Occipital lobe (tissue), 2 donors: ENCODE data around the gene SMIM29. TPM values are rescaled to one million over a fixed set of nuclear protein-coding genes. Genes with fewer than 3 reads are reported as not detected.
A peak's percentile ranks its signal among the peaks of the same experiment; 100 is the strongest.

Experiments
- DNase-seq: peaks from one replicate; lab custom pipeline; 2025; lab: John Stamatoyannopoulos, UW
- total RNA-seq: library from RNA; depleted of rRNA; stranded (reverse); fragments of >200 nt; gene quantifications from one replicate; pipeline ENCODE4 v1.2.3, GENCODE V29; 2014

SMIM29 gene
- total RNA-seq, 1 donor from 2014 or later, result 18.7 TPM

GRCh38 chr6:34226731-34227586, 21.8 kb downstream of the SMIM29 start:
- no peak for DNase-seq

- no peak for DNase-seq
Observed at GRCh38 chr6:34226066-34226465, 22.7 kb downstream of the SMIM29 start.

DNA sequence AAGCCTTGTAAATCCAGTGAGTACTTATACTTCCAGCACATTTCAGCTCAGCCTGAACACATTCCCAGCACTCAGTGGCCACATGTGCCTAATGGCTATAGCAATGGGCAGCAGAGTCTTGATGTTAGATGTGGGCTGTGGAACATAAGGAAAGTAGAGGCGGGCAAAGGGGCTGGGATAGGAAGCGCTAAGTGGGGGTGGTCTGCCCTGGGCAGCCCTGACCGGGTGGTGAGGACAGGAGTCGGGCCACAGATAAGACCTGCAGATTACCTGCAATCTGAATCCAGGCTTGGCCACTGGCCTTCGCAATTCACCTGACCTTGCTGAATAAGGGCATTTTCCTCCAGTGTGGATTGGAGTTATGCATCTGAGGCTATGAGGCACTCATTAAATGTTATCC, 23.3 kb downstream of the SMIM29 start:
- DNase-seq, result no peak

DNA sequence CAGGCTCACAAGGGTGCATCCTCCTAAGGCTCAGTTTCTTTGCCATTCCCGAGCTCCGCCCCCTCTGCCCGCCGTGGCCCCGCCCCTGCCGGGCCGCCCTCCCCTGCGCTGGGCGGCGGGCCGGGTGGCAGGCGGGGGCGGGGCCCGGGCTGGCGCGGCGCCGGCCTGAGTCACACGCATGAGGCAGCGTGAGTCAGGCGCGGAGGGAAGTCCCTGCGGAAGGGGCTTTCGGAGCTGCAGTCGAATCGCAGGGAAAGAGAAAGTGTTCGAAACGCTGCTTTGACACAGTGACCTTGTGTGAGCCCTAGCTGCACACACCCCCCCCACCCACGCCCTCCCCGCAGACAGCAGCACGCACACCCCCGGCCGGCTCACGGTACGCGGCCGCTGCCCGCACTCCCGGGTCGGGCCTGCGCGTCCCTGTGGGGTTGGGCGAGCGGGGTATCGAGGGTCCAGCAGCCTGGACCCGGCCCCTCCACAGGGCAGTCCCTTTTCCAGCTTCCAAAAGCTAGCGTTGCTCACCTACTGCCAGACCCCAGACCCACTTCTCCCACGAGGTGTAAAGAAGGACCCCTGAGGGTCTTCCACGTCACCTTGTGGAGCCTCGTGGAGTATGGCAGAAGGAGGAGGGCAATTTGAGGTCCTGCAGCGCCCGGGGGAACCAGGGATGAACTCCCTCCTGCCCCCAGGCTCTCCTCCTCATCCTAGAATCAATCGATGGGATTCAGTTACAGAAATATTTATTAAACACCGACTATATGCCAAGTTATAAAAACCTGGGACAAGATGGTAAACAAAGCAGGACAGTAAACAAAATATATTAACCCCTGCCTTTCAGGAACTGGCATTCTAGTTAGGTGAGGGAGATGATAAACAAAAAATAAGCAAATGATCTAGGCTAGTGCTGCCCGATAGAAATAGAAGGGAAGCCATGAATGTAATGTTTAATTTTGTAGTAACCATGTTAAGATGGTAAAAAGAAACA, 24.6 kb downstream of the SMIM29 start:
- peak; percentile 88 for DNase-seq

DNA sequence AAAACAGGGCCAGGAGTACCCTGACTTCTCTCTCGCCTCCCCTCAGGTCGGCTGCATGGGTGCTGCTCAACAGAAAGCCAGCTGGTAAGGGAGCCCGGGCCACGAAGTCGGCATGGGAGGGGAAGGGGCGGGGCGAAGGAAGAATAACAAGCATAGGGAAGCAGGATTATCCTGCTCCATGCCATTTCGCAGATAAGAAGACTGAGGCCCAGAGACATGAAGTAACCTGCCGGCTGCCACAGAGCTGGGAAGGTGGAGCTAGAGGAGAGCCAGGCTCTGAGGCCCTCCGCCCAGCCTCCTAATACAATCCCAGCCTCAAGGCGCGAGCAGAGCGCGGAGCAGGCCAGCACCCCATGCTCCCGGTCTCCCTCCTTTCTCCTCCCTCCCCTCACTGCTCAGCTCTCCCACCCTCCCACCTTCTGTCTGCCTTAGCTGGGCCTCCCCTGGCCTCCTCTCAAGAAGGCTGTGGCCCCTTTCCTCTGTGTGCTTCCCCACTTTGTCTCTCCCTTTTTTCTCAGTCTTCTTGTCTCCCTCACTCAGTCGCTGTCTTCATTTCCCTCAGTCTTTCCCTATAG, 25.3 kb downstream of the SMIM29 start:
- no peak for DNase-seq

- DNase-seq, result no peak
Observed at GRCh38 chr6:34218691-34219090, 30.1 kb downstream of the SMIM29 start.

GRCh38 chr6:34213772-34214171, 35.0 kb downstream of the SMIM29 start:
- no peak for DNase-seq

DNA sequence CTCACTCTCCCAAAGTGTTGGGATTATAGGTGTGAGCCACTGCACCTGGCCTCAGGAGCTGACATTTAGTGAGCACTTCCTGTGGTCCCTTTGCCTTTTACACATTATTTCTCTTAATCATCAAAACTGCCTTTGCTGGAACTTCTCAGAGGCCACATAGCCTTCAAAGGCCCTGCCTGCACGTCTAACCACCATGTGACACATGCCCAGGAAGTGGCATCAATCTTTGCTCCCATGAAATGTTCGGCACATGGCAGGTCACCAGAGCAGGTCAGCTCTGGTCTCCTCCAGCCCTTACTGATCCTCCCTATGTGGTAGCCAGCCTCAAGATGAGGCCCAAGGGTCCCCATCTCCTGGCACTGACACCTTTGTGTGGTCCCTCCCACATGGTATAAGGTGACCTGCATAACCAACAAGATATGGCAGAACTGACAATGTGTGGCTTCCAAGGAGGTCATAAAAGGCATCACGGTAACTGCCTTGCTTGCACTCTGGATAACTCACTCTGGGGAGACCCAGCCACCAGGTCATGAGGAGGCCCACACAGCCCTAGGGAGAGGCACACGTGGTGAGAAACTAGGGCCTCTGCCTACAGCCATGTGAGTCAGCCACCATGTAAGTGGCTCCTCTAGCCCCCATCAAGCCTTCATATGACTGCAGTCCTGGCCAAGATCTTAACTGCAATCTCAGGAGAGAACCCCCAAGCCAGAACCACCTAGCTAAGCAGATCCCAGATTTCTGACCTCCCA, 40.9 kb downstream of the SMIM29 start:
- no peak for DNase-seq

DNA sequence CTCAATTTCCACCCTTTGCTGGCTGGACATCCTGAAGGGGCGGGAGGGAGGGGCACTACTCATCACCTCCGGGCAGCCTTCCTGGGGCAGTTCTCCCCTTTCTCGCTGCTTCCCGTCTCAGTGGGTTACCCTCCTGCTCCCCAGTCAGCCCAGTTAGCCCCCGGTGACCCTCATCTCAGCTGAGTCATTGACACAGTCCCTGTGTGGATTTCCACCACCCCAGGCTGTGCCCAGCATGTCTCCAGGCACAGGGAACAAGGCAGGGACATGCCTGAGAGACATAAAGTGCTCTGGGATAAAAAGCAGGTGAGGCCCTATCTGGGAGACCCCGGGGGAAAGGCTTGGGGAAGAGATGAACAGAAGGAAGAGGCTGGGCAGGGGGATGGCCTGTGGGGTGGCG, 42.1 kb downstream of the SMIM29 start:
- no peak for DNase-seq

GRCh38 chr6:34205916-34206315, 42.9 kb downstream of the SMIM29 start:
- no peak for DNase-seq

DNA sequence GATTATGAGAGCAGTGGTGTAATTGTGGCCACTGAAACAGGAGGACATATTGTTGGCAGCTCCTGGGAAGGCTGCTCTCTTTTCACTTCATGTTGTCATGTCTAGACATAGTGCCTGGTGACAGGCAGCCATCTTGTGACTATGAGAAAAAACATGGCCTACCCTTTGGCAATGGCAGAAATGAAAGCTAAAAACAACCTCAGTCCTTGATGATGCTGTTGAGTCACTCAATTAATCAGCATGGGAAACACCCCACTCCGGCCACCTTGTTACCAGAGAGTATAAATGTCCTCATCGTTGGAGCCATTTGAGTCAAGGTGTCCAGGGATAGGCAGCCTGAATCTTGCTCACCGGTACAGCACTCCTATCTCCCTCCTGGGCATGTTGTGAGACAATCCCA, 43.3 kb downstream of the SMIM29 start:
- no peak for DNase-seq

GRCh38 chr6:34204693-34205092, 44.1 kb downstream of the SMIM29 start:
- no peak for DNase-seq

DNA sequence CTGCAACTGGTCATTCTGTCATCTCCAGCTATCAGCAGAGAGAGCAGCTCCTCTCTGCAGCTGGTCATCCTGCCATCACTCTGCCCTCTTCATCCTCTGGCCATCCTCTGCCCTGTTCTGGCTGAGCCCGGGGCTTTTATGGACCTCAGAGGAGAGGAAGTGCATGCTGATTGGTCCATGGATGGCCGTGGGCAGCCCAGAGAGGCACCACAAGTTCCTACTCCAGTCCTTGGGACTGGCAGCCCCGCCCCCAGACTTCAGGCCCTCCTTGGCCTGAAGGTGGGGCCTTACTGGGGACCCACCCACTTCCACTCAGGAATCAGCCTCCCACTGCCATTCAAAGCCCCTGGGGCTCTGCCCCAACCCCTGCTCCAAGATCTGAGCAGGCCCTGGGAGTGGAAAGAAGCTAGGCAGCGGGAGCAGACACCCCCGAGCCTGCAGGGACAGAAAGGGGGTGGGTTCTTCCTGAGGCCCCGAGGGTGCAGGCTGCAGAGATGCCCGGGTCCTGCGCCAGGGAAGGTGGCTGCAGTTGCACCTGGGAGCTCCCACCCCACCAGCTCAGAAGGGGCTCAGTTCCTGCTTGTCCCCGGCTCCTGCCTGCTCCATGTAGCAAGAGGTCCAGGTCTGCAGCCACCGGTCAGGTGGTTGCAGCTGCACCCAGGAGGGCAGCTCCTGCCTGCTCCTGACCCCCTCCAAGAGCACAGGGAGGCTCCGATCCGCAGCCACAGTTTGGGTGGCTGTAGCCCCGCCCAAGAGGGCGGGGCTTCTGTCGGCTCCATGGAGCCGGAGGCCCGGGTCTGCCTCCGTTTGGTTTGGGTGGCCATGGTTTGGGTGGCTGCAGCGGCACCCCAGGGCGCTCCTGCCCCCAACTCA, 46.2 kb downstream of the SMIM29 start:
- DNase-seq, result no peak

DNA sequence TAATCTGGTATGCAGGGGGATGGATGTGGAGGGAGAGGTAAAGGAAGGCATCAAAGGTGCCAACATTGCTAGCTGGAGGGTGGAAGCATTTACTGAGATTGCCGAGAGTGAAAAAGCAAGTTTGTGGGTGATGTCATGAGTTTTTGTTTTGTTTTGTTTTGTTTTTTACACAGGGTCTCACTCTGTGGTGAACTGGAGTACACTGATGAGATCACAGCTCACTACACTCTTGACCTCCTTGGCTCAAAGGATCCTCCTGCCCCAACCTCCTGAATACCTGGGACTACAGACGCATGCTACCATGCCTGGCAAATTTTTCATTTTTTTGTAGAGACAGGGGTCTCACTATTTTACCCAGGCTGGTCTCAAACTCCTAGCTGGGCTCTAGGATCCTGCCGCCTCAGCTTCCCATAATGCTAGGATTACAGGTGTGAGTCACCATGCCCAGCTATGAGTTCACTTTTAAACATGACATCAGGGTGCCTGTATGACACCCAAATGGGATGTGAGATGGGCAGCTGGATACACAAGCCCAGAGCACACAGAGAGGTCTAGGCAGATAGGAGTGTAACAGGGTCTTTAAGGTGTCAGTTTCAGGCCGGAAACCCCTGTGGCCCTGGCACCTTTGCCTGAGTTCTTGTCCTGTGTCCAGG, 47.2 kb downstream of the SMIM29 start:
- no peak for DNase-seq

GRCh38 chr6:34200340-34200971, 48.4 kb downstream of the SMIM29 start:
- no peak for DNase-seq

GRCh38 chr6:34196833-34197195, 52.0 kb downstream of the SMIM29 start:
- DNase-seq, result no peak
